Gastroesophageal sphincter (tissue), 3 donors: ENCODE data around the gene MRPS5.

Experiments
- POLR2A ChIP-seq, 2 donors: fragments of 450-650 bp; IDR thresholded peaks; one replicate each; pipeline ENCODE4 v1.6.1; 2017; ENCODE audit warnings: antibody characterized with exemption in 2 of 2, mild to moderate bottlenecking in 2 of 2, moderate library complexity in 1 of 2
- TF ChIP-seq, protein P1 (sequence below), 4 experiments: fragments of 200-600 bp in 2 of 4; fragments of 450-650 bp in 2 of 4; sonication (generic) in 1 of 4; IDR thresholded peaks; one replicate each; pipeline ENCODE4 v1.5.1; 2017 to 2019; ENCODE audit warnings: antibody characterized with exemption in 4 of 4, mild to moderate bottlenecking in 2 of 4, moderate library complexity in 2 of 4

DNA sequence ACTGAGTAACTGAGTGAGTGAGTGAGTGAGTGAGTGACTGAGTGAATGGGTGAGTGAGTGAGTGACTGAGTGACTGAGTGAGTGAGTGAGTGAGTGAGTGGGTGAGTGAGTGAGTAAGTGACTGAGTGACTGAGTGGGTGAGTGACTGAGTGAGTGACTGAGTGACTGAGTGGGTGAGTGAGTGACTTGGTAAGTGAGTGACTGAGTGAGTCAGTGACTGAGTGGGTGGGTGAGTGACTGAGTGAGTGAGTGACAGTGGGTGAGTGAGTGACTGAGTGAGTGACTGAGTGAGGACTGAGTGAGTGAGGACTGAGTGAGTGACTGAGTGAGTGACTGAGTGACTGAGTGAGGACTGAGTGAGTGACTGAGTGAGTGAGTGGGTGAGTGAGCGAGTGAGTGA lies 82.2 kb downstream of the MRPS5 start:
- TF ChIP-seq, protein P1, sequence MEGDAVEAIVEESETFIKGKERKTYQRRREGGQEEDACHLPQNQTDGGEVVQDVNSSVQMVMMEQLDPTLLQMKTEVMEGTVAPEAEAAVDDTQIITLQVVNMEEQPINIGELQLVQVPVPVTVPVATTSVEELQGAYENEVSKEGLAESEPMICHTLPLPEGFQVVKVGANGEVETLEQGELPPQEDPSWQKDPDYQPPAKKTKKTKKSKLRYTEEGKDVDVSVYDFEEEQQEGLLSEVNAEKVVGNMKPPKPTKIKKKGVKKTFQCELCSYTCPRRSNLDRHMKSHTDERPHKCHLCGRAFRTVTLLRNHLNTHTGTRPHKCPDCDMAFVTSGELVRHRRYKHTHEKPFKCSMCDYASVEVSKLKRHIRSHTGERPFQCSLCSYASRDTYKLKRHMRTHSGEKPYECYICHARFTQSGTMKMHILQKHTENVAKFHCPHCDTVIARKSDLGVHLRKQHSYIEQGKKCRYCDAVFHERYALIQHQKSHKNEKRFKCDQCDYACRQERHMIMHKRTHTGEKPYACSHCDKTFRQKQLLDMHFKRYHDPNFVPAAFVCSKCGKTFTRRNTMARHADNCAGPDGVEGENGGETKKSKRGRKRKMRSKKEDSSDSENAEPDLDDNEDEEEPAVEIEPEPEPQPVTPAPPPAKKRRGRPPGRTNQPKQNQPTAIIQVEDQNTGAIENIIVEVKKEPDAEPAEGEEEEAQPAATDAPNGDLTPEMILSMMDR (IDR thresholded peaks at IDR 0.05): no peak
- TF ChIP-seq POLR2A (IDR thresholded peaks at IDR 0.05): no peak
